MCF 10A (cell line): Measurements from ENCODE around the gene CLCF1. TPM values are rescaled to one million over a fixed set of nuclear protein-coding genes. Genes with fewer than 3 reads are reported as not detected.

Experiments used
- BruUV-seq: library from RNA; stranded (reverse); fragments of 400-500 nt; replicated peaks from 2 replicates; lab custom pipeline; 2021; lab: Mats Ljungman, UMichigan
- CTCF ChIA-PET: fragments of 300-600 bp; sonication (Branson Sonifier 250); formaldehyde crosslinking; extraction: SDS; loops from one replicate; lab custom pipeline; 2021; ENCODE audit warnings: antibody characterized with exemption, inconsistent platforms; lab: Yijun Ruan, JAX
- POLR2A ChIA-PET: fragments of 300-600, 350-650 bp; sonication (Branson Sonifier 250); formaldehyde crosslinking; extraction: SDS; loops from one replicate; lab custom pipeline; 2020; ENCODE audit warnings: antibody characterized with exemption, inconsistent platforms; lab: Yijun Ruan, JAX
- DNase-seq: peaks from one replicate; pipeline ENCODE4 v3.0.0-alpha.2; 2018; ENCODE audit not compliant: unreplicated experiment
- H3K27ac Mint-ChIP-seq: one replicate; pipeline ENCODE4 v1.8.0; 2022; ENCODE audit warnings: mild to moderate bottlenecking, low read depth, mixed read lengths; ENCODE audit not compliant: unreplicated experiment
- H3K27me3 Mint-ChIP-seq: one replicate; pipeline ENCODE4 v1.8.0; 2022; ENCODE audit warnings: mixed read lengths; ENCODE audit not compliant: insufficient read depth, unreplicated experiment
- H3K36me3 Mint-ChIP-seq: one replicate; pipeline ENCODE4 v1.8.0; 2022; ENCODE audit warnings: mild to moderate bottlenecking, moderate library complexity, mixed read lengths; ENCODE audit not compliant: insufficient read depth, unreplicated experiment
- H3K4me1 Mint-ChIP-seq: one replicate; pipeline ENCODE4 v1.8.0; 2022; ENCODE audit warnings: mixed read lengths; ENCODE audit not compliant: insufficient read depth, unreplicated experiment
- H3K4me3 Mint-ChIP-seq: one replicate; pipeline ENCODE4 v1.8.0; 2022; ENCODE audit warnings: mild to moderate bottlenecking, moderate library complexity, mixed read lengths; ENCODE audit not compliant: unreplicated experiment
- H3K9me3 Mint-ChIP-seq: one replicate; pipeline ENCODE4 v1.8.0; 2022; ENCODE audit warnings: mixed read lengths; ENCODE audit not compliant: unreplicated experiment
- intact Hi-C: fragments of 100-400 bp; cut with micrococcal nuclease; formaldehyde crosslinking; loops from 2 replicates; pipeline ENCODE4 v1.14.1; 2022
- total RNA-seq: library from RNA; stranded (reverse); gene quantifications from 2 replicates; pipeline ENCODE4 v1.2.3, GENCODE V29; 2022
- TF ChIP-seq, protein P1 (sequence below): fragments of 200-600 bp; IDR thresholded peaks from one replicate; pipeline ENCODE4 v1.8.0; 2022; ENCODE audit warnings: antibody characterized with exemption, mild to moderate bottlenecking; ENCODE audit not compliant: unreplicated experiment

The CLCF1 gene
- total RNA-seq, 1 experiment from 2014 or later: 5.8 TPM

DNA sequence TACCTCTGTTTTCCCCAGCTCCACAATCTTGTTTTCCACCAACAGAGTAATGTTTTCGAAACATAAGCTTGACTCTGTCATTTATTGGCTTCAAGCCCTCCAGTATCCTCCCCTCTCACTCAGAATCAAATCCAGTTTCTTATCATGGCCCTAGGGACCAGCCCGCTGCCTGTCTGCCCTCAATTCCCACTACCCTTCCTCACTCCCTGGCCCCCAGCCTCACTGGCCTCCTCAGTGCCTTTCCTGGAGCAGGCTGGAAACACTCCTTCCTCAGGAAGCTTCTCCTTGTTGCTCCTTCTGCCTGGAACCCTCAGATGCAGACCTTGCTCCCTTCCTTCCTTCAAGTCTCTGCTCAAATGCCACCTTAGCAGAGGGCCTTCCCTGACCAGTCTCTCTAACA, 23.9 kb downstream of the CLCF1 start:
- Mint-ChIP-seq H3K9me3 (no peaks in the 10 kb centered on the region), H3K27me3 (no peaks in the 10 kb centered on the region), H3K27ac (peak overlapping the region; percentile 84), H3K4me1 (peaks cover 44% of the 10 kb centered on the region), H3K4me3 (no peak overlapping the region), H3K36me3 (peaks cover 12% of the 10 kb centered on the region)
- intact Hi-C loops: loop anchor here (5.0 kb wide), 1 partner anchor 33 kb away; no protein-coding TSS in a partner anchor
- ChIA-PET CTCF (interaction anchor here (0.7 to 18.6 kb wide), 5 partner anchors 13 to 85 kb away, joined by 4 to 659 read pairs (median 20); partner anchors contain the start of gene CLCF1), POLR2A (interaction anchor here (0.7 to 1.3 kb wide), 4 partner anchors 11 to 43 kb away, joined by 3 to 6 read pairs (median 4); partner anchors contain the start of gene RAD9A)
- DNase-seq: no peak
- TF ChIP-seq, protein P1, sequence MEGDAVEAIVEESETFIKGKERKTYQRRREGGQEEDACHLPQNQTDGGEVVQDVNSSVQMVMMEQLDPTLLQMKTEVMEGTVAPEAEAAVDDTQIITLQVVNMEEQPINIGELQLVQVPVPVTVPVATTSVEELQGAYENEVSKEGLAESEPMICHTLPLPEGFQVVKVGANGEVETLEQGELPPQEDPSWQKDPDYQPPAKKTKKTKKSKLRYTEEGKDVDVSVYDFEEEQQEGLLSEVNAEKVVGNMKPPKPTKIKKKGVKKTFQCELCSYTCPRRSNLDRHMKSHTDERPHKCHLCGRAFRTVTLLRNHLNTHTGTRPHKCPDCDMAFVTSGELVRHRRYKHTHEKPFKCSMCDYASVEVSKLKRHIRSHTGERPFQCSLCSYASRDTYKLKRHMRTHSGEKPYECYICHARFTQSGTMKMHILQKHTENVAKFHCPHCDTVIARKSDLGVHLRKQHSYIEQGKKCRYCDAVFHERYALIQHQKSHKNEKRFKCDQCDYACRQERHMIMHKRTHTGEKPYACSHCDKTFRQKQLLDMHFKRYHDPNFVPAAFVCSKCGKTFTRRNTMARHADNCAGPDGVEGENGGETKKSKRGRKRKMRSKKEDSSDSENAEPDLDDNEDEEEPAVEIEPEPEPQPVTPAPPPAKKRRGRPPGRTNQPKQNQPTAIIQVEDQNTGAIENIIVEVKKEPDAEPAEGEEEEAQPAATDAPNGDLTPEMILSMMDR: no peak
- no TSS peak for BruUV-seq

DNA sequence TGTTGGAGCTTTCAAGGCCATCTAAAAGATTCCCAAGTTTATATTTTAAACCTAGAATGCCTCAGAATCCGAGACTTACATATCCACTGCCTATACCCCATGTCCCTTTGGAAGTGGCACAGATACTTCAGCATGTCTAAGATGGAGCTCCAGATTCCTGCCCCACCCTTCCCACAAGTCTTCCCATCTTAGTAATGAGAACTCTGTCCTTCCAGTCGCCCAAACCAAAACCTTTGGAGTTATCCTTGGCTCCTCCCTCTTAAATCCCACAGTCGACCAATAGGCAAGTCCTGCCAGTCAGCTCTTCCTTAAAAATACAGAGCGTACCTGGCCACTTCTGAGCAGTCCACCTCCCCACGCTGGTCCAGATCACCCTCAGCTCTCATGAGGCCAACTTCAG, 24.4 kb downstream of the CLCF1 start:
- TF ChIP-seq, protein P1: no peak
- DNase-seq: no peak
- peaks cover 12% of the 10 kb centered on the region for H3K36me3 Mint-ChIP-seq
- CTCF ChIA-PET: interaction anchor here (0.7 to 18.6 kb wide), 6 partner anchors 28 to 88 kb away, joined by 3 to 659 read pairs (median 4); partner anchors contain the start of gene CLCF1
- H3K27ac Mint-ChIP-seq: peak overlapping the region; percentile 84
- BruUV-seq: no TSS peak
- no peaks in the 10 kb centered on the region for H3K9me3 Mint-ChIP-seq
- intact Hi-C loops: loop anchor here (5.0 kb wide), 1 partner anchor 33 kb away; no protein-coding TSS in a partner anchor
- no peak overlapping the region for H3K4me3 Mint-ChIP-seq
- peaks cover 40% of the 10 kb centered on the region for H3K4me1 Mint-ChIP-seq
- H3K27me3 Mint-ChIP-seq: no peaks in the 10 kb centered on the region
- POLR2A ChIA-PET: interaction anchor here (0.7 to 1.3 kb wide), 4 partner anchors 10 to 43 kb away, joined by 3 to 6 read pairs (median 4); partner anchors contain the start of gene RAD9A

DNA sequence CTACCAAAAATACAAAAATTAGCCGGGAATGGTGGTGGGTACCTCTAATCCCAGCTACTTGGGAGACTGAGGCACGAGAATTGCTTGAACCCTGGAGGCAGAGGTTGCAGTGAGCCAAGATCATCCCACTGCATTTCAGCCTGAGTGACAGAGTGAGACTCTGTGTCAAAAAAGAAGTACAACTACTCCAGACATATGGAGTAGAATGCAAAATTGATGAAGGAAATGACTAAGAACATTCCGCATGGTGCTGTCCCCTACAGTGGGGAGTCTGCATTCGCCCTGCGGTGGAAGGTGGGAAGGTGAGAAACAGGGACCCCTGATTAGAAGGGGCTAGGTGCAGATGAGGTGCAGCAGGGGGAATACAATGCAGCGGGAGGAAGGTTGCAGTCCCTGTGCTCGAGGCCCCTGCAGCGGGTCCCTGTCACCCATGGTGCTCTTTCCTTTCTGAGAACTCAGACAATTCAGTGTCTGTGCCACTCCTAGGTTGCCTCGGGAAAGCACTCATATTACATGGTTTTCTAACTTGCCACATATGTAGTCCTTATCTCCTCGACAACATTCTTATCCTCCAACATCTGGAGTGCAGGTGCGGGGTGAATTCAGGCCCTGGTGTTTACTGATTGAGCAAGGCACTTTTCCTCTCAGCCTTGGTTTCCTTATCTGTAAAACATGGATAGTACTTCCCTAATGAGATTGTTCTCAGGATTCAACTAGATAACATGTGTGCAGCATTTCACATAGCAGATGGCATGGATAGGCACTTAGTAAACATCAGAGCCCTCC, 25.2 kb downstream of the CLCF1 start:
- H3K4me3 Mint-ChIP-seq: no peak overlapping the region
- H3K4me1 Mint-ChIP-seq: peaks cover 37% of the 10 kb centered on the region
- ChIA-PET POLR2A (interaction anchor here (0.6 to 1.3 kb wide), 3 partner anchors 31 to 193 kb away, joined by 3 to 4 read pairs (median 3); no protein-coding TSS in a partner anchor), CTCF (interaction anchor here (0.6 to 18.6 kb wide), 8 partner anchors 27 to 458 kb away, joined by 3 to 659 read pairs (median 6); partner anchors contain the start of genes CLCF1 and RAD9A)
- no peaks in the 10 kb centered on the region for H3K9me3 Mint-ChIP-seq
- H3K36me3 Mint-ChIP-seq: peaks cover 12% of the 10 kb centered on the region
- intact Hi-C loops: loop anchor here (5.0 kb wide), 1 partner anchor 34 kb away; no protein-coding TSS in a partner anchor
- H3K27me3 Mint-ChIP-seq: no peaks in the 10 kb centered on the region
- H3K27ac Mint-ChIP-seq: peak overlapping the region; percentile 84
- TF ChIP-seq, protein P1: no peak
- no peak for DNase-seq
- no TSS peak for BruUV-seq
